Measurements from ENCODE around the gene CDKAL1. TPM values are rescaled to one million over a fixed set of nuclear protein-coding genes. Genes with fewer than 3 reads are reported as not detected.

Gene CDKAL1
- total and polyA plus RNA-seq, 2 of the 13 experiments (the other 11 are each of a cell fraction or from before 2014, with no cell fraction given): 9.5 to 27.7 TPM

GRCh38 chr6:20630617-20631548 lies 96.6 kb downstream of the CDKAL1 start (continued):
- TF ChIP-seq ZHX1 (CRISPR knock-in tag; IDR thresholded peaks at IDR 0.05; ENCODE audit: low read depth): peak; percentile 53; the same call in 1 of the 2 replicates
- TF ChIP-seq KAT8 (CRISPR knock-in tag; IDR thresholded peaks at IDR 0.05): no peak; the same call in 1 of the 2 replicates
- peak; percentile 86 for TF ChIP-seq NR2F6 (IDR thresholded peaks at IDR 0.05)
- TF ChIP-seq NR2F6 (CRISPR knock-in tag; IDR thresholded peaks at IDR 0.05): peak; percentile 82
- no peak for TF ChIP-seq ZNF274 (CRISPR knock-in tag; IDR thresholded peaks at IDR 0.05)
- TF ChIP-seq SIX4 (CRISPR knock-in tag; IDR thresholded peaks at IDR 0.05): no peak
- no peak for TF ChIP-seq TMF1 (CRISPR knock-in tag; IDR thresholded peaks at IDR 0.05; ENCODE audit: low read depth)
- TF ChIP-seq TBL1XR1 (IDR thresholded peaks at IDR 0.05; ENCODE audit: borderline replicate concordance, low read length, partially characterized antibody): peak; percentile 43
- no peak for TF ChIP-seq ZNF780A (CRISPR knock-in tag; IDR thresholded peaks at IDR 0.05)
- 0 out of 2 replicates have a peak, but pooled peaks have one; percentile 58 for TF ChIP-seq NFKBIZ (CRISPR knock-in tag; IDR thresholded peaks at IDR 0.05)
- peak; percentile 48; the same call in 1 of the 2 replicates for TF ChIP-seq MIXL1 (CRISPR knock-in tag; IDR thresholded peaks at IDR 0.05)
- TF ChIP-seq ARID4A (CRISPR knock-in tag; IDR thresholded peaks at IDR 0.05; ENCODE audit: borderline replicate concordance): peak; percentile 43; the same call in 1 of the 2 replicates
- no peak for TF ChIP-seq SOX6 (IDR thresholded peaks at IDR 0.05)
- peak; percentile 100 for TF ChIP-seq SOX6 (CRISPR knock-in tag; IDR thresholded peaks at IDR 0.05)
- TF ChIP-seq ZFY (CRISPR knock-in tag; IDR thresholded peaks at IDR 0.05): no peak
- TF ChIP-seq MEIS1 (CRISPR knock-in tag; IDR thresholded peaks at IDR 0.05; ENCODE audit: borderline replicate concordance): no peak; the same call in 1 of the 2 replicates
- no peak for TF ChIP-seq ZNF333 (CRISPR knock-in tag; IDR thresholded peaks at IDR 0.05; ENCODE audit: borderline replicate concordance)
- TF ChIP-seq ZNF605 (CRISPR knock-in tag; IDR thresholded peaks at IDR 0.05): no peak
- TF ChIP-seq ZBTB2 (CRISPR knock-in tag; IDR thresholded peaks at IDR 0.05; ENCODE audit: low read depth): no peak
- TF ChIP-seq ZNF546 (CRISPR knock-in tag; conservative IDR thresholded peaks at IDR 0.05): no peak
